Mesendoderm (in vitro differentiated cells): ENCODE measurements around the gene ZNF423.

ENCODE experiments used
- DNase-seq: peaks from one replicate; pipeline ENCODE4 v3.0.0; 2013
- H2AK5ac ChIP-seq: 2 replicates; pipeline ENCODE4 v1.6.1; 2013; ENCODE audit warnings: low read length, inconsistent platforms
- H2BK120ac ChIP-seq: 2 replicates; pipeline ENCODE4 v1.6.1; 2013; ENCODE audit warnings: low read depth, mild to moderate bottlenecking, low read length, moderate library complexity, mixed read lengths
- H2BK15ac ChIP-seq: replicated peaks from 2 replicates; pipeline ENCODE4 v1.6.1; 2013; ENCODE audit warnings: low read depth, mild to moderate bottlenecking, moderate library complexity
- H2BK5ac ChIP-seq: 2 replicates; pipeline ENCODE4 v1.6.1; 2013; ENCODE audit warnings: low read length, inconsistent platforms
- H3K18ac ChIP-seq: 2 replicates; pipeline ENCODE4 v1.6.1; 2013; ENCODE audit warnings: mild to moderate bottlenecking, low read length, mixed read lengths
- H3K23ac ChIP-seq: one replicate; pipeline ENCODE4 v1.6.1; 2013; ENCODE audit warnings: low read length
- H3K27ac ChIP-seq: 2 replicates; pipeline ENCODE4 v1.5.1; 2013; ENCODE audit warnings: low read depth, mild to moderate bottlenecking, inconsistent platforms, low read length, moderate library complexity
- H3K27me3 ChIP-seq: 2 replicates; pipeline ENCODE4 v1.6.1; 2013; ENCODE audit warnings: low read length, control low read depth, mild to moderate bottlenecking, inconsistent platforms; ENCODE audit not compliant: insufficient read depth, poor library complexity
- H3K36me3 ChIP-seq: 2 replicates; pipeline ENCODE4 v1.6.1; 2013; ENCODE audit warnings: low read length, inconsistent platforms; ENCODE audit not compliant: control insufficient read depth, insufficient read depth
- H3K4ac ChIP-seq: one replicate; pipeline ENCODE4 v1.6.1; 2013; ENCODE audit warnings: low read depth, mild to moderate bottlenecking, low read length, moderate library complexity
- H3K4me1 ChIP-seq: 2 replicates; pipeline ENCODE4 v1.6.1; 2013; ENCODE audit warnings: low read depth, low read length, inconsistent platforms; ENCODE audit not compliant: control insufficient read depth
- H3K4me2 ChIP-seq: 2 replicates; pipeline ENCODE4 v1.6.1; 2013; ENCODE audit warnings: low read length
- H3K4me3 ChIP-seq: 2 replicates; pipeline ENCODE4 v1.5.1; 2013; ENCODE audit warnings: mild to moderate bottlenecking, low read length
- H3K56ac ChIP-seq: one replicate; pipeline ENCODE4 v1.6.1; 2013; ENCODE audit warnings: low read length
- H3K79me1 ChIP-seq: 2 replicates; pipeline ENCODE4 v1.6.1; 2013; ENCODE audit warnings: low read length, inconsistent platforms
- H3K79me2 ChIP-seq: 2 replicates; pipeline ENCODE4 v1.6.1; 2013; ENCODE audit warnings: mild to moderate bottlenecking, low read length; ENCODE audit not compliant: control insufficient read depth, insufficient read depth
- H3K9ac ChIP-seq: 2 replicates; pipeline ENCODE4 v1.6.1; 2013; ENCODE audit warnings: low read length, inconsistent platforms
- H4K5ac ChIP-seq: one replicate; pipeline ENCODE4 v1.6.1; 2013; ENCODE audit warnings: low read length
- H4K8ac ChIP-seq: one replicate; pipeline ENCODE4 v1.6.1; 2013; ENCODE audit warnings: low read depth, mild to moderate bottlenecking, control low read depth, low read length, moderate library complexity
- WGBS: extraction: QIAGEN DNeasy Blood & Tissue Kit; methylation state at CpG from one replicate; pipeline ENCODE4 v1.1.7; 2013; ENCODE audit warnings: low lambda C conversion rate, missing lambda C conversion rate; ENCODE audit not compliant: insufficient coverage; ENCODE audit errors: extremely low coverage; 5-methylcytosine and 5-hydroxymethylcytosine counted together

The ZNF423 gene

GRCh38 chr16:49767414-49767813 is 88.5 kb downstream of the ZNF423 start:
- H3K56ac ChIP-seq, result no peak overlapping the region
- no peak overlapping the region for H4K8ac ChIP-seq
- no peak overlapping the region for H2BK5ac ChIP-seq
- no peaks in the 10 kb centered on the region for H3K27me3 ChIP-seq
- H4K5ac ChIP-seq, result no peak overlapping the region
- peaks cover 3% of the 10 kb centered on the region for H3K79me2 ChIP-seq
- no peak overlapping the region for H3K23ac ChIP-seq
- H3K4ac ChIP-seq, result no peak overlapping the region
- H3K9ac ChIP-seq, result no peak overlapping the region
- H2AK5ac ChIP-seq, result no peak overlapping the region
- H2BK15ac ChIP-seq, result no peak overlapping the region
- H3K36me3 ChIP-seq, result no peaks in the 10 kb centered on the region
- peak; percentile 22 for DNase-seq
- no peak overlapping the region for H3K4me2 ChIP-seq
- H2BK120ac ChIP-seq, result no peak overlapping the region
- no peaks in the 10 kb centered on the region for H3K4me1 ChIP-seq
- no peak overlapping the region for H3K18ac ChIP-seq
- no peak overlapping the region for H3K27ac ChIP-seq
- H3K4me3 ChIP-seq, result no peak overlapping the region
- no CpG with 5 or more reads among the region's 5 CpGs for WGBS
- H3K79me1 ChIP-seq, result peaks cover 6% of the 10 kb centered on the region

- Histone ChIP-seq H3K27ac (no peak overlapping the region), H3K27me3 (no peaks in the 10 kb centered on the region), H3K36me3 (no peaks in the 10 kb centered on the region), H3K56ac (peak overlapping the region; percentile 58), H2AK5ac (no peak overlapping the region), H3K4me3 (no peak overlapping the region), H2BK15ac (no peak overlapping the region), H3K4ac (no peak overlapping the region), H2BK5ac (no peak overlapping the region), H4K5ac (no peak overlapping the region), H3K9ac (no peak overlapping the region), H3K79me2 (peaks cover 3% of the 10 kb centered on the region), H4K8ac (no peak overlapping the region), H3K4me1 (no peaks in the 10 kb centered on the region), H3K4me2 (no peak overlapping the region), H3K23ac (no peak overlapping the region), H3K79me1 (peaks cover 6% of the 10 kb centered on the region), H2BK120ac (no peak overlapping the region), H3K18ac (no peak overlapping the region)
- peak; percentile 48 for DNase-seq
- WGBS, result no CpG with 5 or more reads among the region's 6 CpGs
Observed at GRCh38 chr16:49766225-49766624, 89.7 kb downstream of the ZNF423 start.

GRCh38 chr16:49763826-49764225 is 92.1 kb downstream of the ZNF423 start:
- Histone ChIP-seq H3K4ac (no peak overlapping the region), H3K23ac (no peak overlapping the region), H3K9ac (no peak overlapping the region), H3K4me1 (no peaks in the 10 kb centered on the region), H3K4me3 (no peak overlapping the region), H2BK120ac (no peak overlapping the region), H4K8ac (no peak overlapping the region), H3K4me2 (no peak overlapping the region), H3K79me2 (peaks cover 3% of the 10 kb centered on the region), H3K79me1 (peaks cover 7% of the 10 kb centered on the region), H3K18ac (no peak overlapping the region), H3K36me3 (no peaks in the 10 kb centered on the region), H4K5ac (no peak overlapping the region), H3K27me3 (no peaks in the 10 kb centered on the region), H2BK15ac (no peak overlapping the region), H2AK5ac (no peak overlapping the region), H3K27ac (no peak overlapping the region), H3K56ac (no peak overlapping the region), H2BK5ac (no peak overlapping the region)
- DNase-seq, result no peak
- no CpG with 5 or more reads among the region's 10 CpGs for WGBS

GRCh38 chr16:49760815-49761214 is 95.1 kb downstream of the ZNF423 start:
- no peak overlapping the region for H3K23ac ChIP-seq
- no peak overlapping the region for H4K5ac ChIP-seq
- peaks cover 7% of the 10 kb centered on the region for H3K79me1 ChIP-seq
- H3K4me1 ChIP-seq, result peaks cover 1% of the 10 kb centered on the region
- H3K4ac ChIP-seq, result no peak overlapping the region
- no peak for DNase-seq
- H3K56ac ChIP-seq, result no peak overlapping the region
- no peak overlapping the region for H3K4me2 ChIP-seq
- no peaks in the 10 kb centered on the region for H3K36me3 ChIP-seq
- H3K27me3 ChIP-seq, result no peaks in the 10 kb centered on the region
- H4K8ac ChIP-seq, result no peak overlapping the region
- H2BK120ac ChIP-seq, result no peak overlapping the region
- H2AK5ac ChIP-seq, result no peak overlapping the region
- H2BK15ac ChIP-seq, result no peak overlapping the region
- no peaks in the 10 kb centered on the region for H3K79me2 ChIP-seq
- no peak overlapping the region for H3K27ac ChIP-seq
- no CpG with 5 or more reads among the region's 7 CpGs for WGBS
- no peak overlapping the region for H3K9ac ChIP-seq
- H2BK5ac ChIP-seq, result no peak overlapping the region
- no peak overlapping the region for H3K18ac ChIP-seq
- no peak overlapping the region for H3K4me3 ChIP-seq

- no peak overlapping the region for H3K18ac ChIP-seq
Observed at GRCh38 chr16:49757559-49758069, 98.3 kb downstream of the ZNF423 start.

More at GRCh38 chr16:49757559-49758069, 98.3 kb downstream of the ZNF423 start:
- peaks cover 6% of the 10 kb centered on the region for H3K79me1 ChIP-seq
- H3K4ac ChIP-seq, result no peak overlapping the region
- no peak overlapping the region for H2BK5ac ChIP-seq
- no peak overlapping the region for H3K4me3 ChIP-seq
- H2BK120ac ChIP-seq, result no peak overlapping the region
- no peak overlapping the region for H3K27ac ChIP-seq
- no peak overlapping the region for H2AK5ac ChIP-seq
- H4K8ac ChIP-seq, result no peak overlapping the region
- no peak overlapping the region for H3K4me2 ChIP-seq
- no peaks in the 10 kb centered on the region for H3K36me3 ChIP-seq
- H3K56ac ChIP-seq, result no peak overlapping the region
- H3K9ac ChIP-seq, result no peak overlapping the region
- DNase-seq, result peak; percentile 43
- no CpG with 5 or more reads among the region's 9 CpGs for WGBS
- H2BK15ac ChIP-seq, result no peak overlapping the region
- H3K23ac ChIP-seq, result no peak overlapping the region
- no peaks in the 10 kb centered on the region for H3K27me3 ChIP-seq
- no peak overlapping the region for H4K5ac ChIP-seq
- peaks cover 12% of the 10 kb centered on the region for H3K4me1 ChIP-seq
- H3K79me2 ChIP-seq, result no peaks in the 10 kb centered on the region
